Uterus (tissue), 4 donors: Measurements from ENCODE around the gene GIT1. TPM values are rescaled to one million over a fixed set of nuclear protein-coding genes. Genes with fewer than 3 reads are reported as not detected.

Source experiments
- DNase-seq, 2 donors: peaks; one replicate each; pipeline ENCODE4 v3.0.0-alpha.2; 2019 to 2020
- H3K27ac ChIP-seq, 2 donors: fragments of 200-600 bp; sonication (generic); 1 replicate in 1 of 2; 2 replicates in 1 of 2; pipeline ENCODE4 v1.5.1; 2016 to 2018
- H3K27me3 ChIP-seq, 2 donors: fragments of 200-600 bp; sonication (generic); one replicate each; pipeline ENCODE4 v1.5.1; 2018 to 2019; ENCODE audit warnings: control low read depth in 1 of 2
- H3K36me3 ChIP-seq, 2 donors: fragments of 200-600 bp; sonication (generic); one replicate each; pipeline ENCODE4 v1.5.1; 2019; ENCODE audit warnings: control low read depth in 1 of 2
- H3K4me1 ChIP-seq, 2 donors: fragments of 200-600 bp; sonication (generic); one replicate each; pipeline ENCODE4 v1.5.1; 2018 to 2019; ENCODE audit warnings: control low read depth in 1 of 2
- H3K4me3 ChIP-seq, 2 donors: fragments of 200-600 bp; sonication (generic); 1 replicate in 1 of 2; 2 replicates in 1 of 2; pipeline ENCODE4 v1.5.1; 2018 to 2019; ENCODE audit warnings: mild to moderate bottlenecking in 1 of 2
- H3K9me3 ChIP-seq, 2 donors: fragments of 200-600 bp; sonication (generic); one replicate each; pipeline ENCODE4 v1.5.1; 2019; ENCODE audit warnings: control low read depth in 1 of 2
- CTCF ChIP-seq, 4 experiments: fragments of 200-600 bp in 2 of 4; fragments of 450-650 bp in 2 of 4; sonication (generic) in 2 of 4; IDR thresholded peaks; one replicate each; pipeline ENCODE4 v1.5.1; 2016 to 2019; ENCODE audit warnings: antibody characterized with exemption in 4 of 4, mild to moderate bottlenecking in 2 of 4, moderate library complexity in 1 of 4
- POLR2A ChIP-seq, 2 donors: fragments of 450-650 bp; IDR thresholded peaks; one replicate each; pipeline ENCODE4 v1.6.1; 2016; ENCODE audit warnings: antibody characterized with exemption in 2 of 2, mild to moderate bottlenecking in 1 of 2, moderate library complexity in 1 of 2
- intact Hi-C: fragments of 100-400 bp; cut with DNase I; formaldehyde crosslinking; loops from one replicate; pipeline ENCODE4 v1.15.1; 2023; ENCODE audit warnings: low total_unique reads
- total RNA-seq, 4 donors: library from RNA; depleted of rRNA in 3 of 4; stranded (reverse); fragments of >200 nt in 3 of 4; gene quantifications; one replicate each; pipeline versions ENCODE4 v1.1.0 to v1.2.4, GENCODE V29; 2014 to 2023
- donor health status: DM: yes; HTN: yes; CAD: no.

GIT1 gene
- total RNA-seq, 4 donors from 2014 or later = 13.1 to 75.0 (median 22.9) TPM

GRCh38 chr17:29549177-29549923, 40.1 kb downstream of the GIT1 start:
- Histone ChIP-seq H3K27ac (no peak overlapping the region), H3K27me3 (no peaks in the 10 kb centered on the region), H3K4me3 (no peak overlapping the region), H3K4me1 (no peaks in the 10 kb centered on the region), H3K36me3 (no peaks in the 10 kb centered on the region), H3K9me3 (no peaks in the 10 kb centered on the region)
- no peak for DNase-seq
- TF ChIP-seq CTCF (IDR thresholded peaks at IDR 0.05) (no peak), POLR2A (IDR thresholded peaks at IDR 0.05) (no peak)
- intact Hi-C loops = loop anchor here (10.0 kb wide), 1 partner anchor 185 kb away; no protein-coding TSS in a partner anchor

DNA sequence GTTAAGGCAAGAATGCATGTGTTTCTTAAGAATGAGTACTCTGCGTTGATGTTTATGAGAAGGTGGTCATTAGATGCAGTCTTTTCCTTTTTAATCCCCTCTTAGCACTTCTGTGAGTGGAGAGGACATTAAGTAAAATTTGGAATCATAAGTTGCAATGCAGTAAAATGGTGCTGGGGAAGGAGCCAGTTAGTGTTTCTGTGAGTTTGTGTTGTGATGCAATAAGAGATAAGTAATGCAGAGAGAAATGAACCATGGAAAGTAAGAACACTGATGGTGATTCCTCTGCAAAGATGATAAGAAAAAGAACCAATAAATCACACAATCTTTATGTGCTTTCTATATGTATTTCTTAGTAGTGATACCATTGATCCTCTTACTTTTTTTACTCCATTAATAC, 42.6 kb downstream of the GIT1 start:
- Histone ChIP-seq H3K27me3 (no peaks in the 10 kb centered on the region), H3K36me3 (no peaks in the 10 kb centered on the region), H3K9me3 (no peaks in the 10 kb centered on the region), H3K27ac (no peak overlapping the region), H3K4me3 (no peak overlapping the region), H3K4me1 (no peaks in the 10 kb centered on the region)
- intact Hi-C loops = loop anchor here (10.0 kb wide), 1 partner anchor 182 kb away; no protein-coding TSS in a partner anchor
- DNase-seq = no peak
- no peak for TF ChIP-seq POLR2A (IDR thresholded peaks at IDR 0.05)
- TF ChIP-seq CTCF (IDR thresholded peaks at IDR 0.05) = no peak

DNA sequence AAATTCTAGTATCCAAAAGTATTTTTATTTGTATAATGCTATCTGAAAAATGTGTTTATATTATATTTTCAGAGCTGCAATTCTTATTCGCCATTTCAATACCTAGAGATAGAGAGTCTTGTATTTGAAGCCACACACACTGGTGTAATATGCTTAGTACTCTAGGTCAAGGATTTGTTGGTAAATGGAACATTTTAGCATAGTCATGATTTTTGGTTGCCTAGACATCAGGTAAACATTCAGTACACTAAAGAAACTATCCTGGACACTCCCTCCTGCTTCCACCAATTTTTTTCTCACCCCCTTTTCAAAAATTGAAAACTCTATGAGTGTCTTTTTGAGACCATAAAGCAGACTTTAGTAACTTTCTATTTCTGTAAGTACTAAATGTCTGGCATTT, 43.4 kb downstream of the GIT1 start:
- Histone ChIP-seq H3K27ac (no peak overlapping the region), H3K27me3 (no peaks in the 10 kb centered on the region), H3K9me3 (no peaks in the 10 kb centered on the region), H3K36me3 (no peaks in the 10 kb centered on the region), H3K4me3 (no peak overlapping the region), H3K4me1 (no peaks in the 10 kb centered on the region)
- DNase-seq = no peak
- intact Hi-C loops = loop anchor here (10.0 kb wide), 1 partner anchor 181 kb away; no protein-coding TSS in a partner anchor
- no peak for TF ChIP-seq POLR2A (IDR thresholded peaks at IDR 0.05)
- no peak for TF ChIP-seq CTCF (IDR thresholded peaks at IDR 0.05)

DNA sequence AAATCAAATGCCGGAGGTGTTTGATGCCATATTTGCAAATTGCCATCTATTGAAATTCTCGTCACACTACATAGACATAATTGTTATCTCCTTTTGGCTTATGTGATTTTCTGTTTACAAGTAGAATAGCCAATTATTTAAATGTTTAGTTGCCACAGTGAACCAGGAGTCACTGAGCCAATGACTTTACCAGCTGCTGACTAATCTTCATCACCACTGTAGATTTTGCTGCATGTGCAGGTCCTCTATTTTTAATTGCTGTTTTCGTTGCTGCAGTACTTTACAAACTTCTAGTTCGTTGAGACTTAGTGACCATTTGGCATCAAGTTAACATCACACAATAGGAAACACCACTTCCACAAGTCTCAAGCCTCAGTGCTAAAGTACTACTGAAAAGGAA, 45.4 kb downstream of the GIT1 start:
- no peaks in the 10 kb centered on the region for H3K4me1 ChIP-seq
- no peak for DNase-seq
- no peaks in the 10 kb centered on the region for H3K36me3 ChIP-seq
- TF ChIP-seq POLR2A (IDR thresholded peaks at IDR 0.05) (no peak), CTCF (IDR thresholded peaks at IDR 0.05) (no peak)
- no peak overlapping the region for H3K4me3 ChIP-seq
- H3K27ac ChIP-seq = no peak overlapping the region
- intact Hi-C loops = loop anchor here (10.0 kb wide), 1 partner anchor 179 kb away; no protein-coding TSS in a partner anchor
- H3K27me3 ChIP-seq = no peaks in the 10 kb centered on the region
- H3K9me3 ChIP-seq = no peaks in the 10 kb centered on the region

DNA sequence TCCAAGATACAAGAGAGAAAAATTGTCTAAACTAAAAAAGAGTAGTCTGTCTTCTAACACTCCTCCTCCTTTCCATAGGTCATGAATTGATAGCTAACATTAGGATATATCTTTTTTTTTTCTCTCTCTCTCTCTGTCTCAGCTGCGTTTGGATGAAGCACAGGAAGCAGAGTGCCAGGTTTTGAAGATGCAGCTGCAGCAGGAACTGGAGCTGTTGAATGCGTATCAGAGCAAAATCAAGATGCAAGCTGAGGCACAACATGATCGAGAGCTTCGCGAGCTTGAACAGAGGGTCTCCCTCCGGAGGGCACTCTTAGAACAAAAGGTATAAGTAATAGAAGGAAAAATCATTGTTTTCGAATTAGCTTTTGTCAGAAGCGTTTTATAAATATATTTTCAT, 55.5 kb downstream of the GIT1 start:
- no peak for TF ChIP-seq CTCF (IDR thresholded peaks at IDR 0.05)
- no peak for TF ChIP-seq POLR2A (IDR thresholded peaks at IDR 0.05)
- intact Hi-C loops = no loop called here
- H3K27ac ChIP-seq = no peak overlapping the region
- H3K27me3 ChIP-seq = no peaks in the 10 kb centered on the region
- no peaks in the 10 kb centered on the region for H3K9me3 ChIP-seq
- no peak for DNase-seq
- H3K36me3 ChIP-seq = no peaks in the 10 kb centered on the region
- no peak overlapping the region for H3K4me3 ChIP-seq
- no peaks in the 10 kb centered on the region for H3K4me1 ChIP-seq
